A204.1 (cell line): ENCODE measurements around the gene PARP6.

Experiments
- FAIRE-seq: peaks from 2 replicates; lab custom pipeline; 2012; peaks lifted over from hg19 to GRCh38; lab: Jason Lieb, UNC

The PARP6 gene, protein sequence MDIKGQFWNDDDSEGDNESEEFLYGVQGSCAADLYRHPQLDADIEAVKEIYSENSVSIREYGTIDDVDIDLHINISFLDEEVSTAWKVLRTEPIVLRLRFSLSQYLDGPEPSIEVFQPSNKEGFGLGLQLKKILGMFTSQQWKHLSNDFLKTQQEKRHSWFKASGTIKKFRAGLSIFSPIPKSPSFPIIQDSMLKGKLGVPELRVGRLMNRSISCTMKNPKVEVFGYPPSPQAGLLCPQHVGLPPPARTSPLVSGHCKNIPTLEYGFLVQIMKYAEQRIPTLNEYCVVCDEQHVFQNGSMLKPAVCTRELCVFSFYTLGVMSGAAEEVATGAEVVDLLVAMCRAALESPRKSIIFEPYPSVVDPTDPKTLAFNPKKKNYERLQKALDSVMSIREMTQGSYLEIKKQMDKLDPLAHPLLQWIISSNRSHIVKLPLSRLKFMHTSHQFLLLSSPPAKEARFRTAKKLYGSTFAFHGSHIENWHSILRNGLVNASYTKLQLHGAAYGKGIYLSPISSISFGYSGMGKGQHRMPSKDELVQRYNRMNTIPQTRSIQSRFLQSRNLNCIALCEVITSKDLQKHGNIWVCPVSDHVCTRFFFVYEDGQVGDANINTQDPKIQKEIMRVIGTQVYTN

DNA sequence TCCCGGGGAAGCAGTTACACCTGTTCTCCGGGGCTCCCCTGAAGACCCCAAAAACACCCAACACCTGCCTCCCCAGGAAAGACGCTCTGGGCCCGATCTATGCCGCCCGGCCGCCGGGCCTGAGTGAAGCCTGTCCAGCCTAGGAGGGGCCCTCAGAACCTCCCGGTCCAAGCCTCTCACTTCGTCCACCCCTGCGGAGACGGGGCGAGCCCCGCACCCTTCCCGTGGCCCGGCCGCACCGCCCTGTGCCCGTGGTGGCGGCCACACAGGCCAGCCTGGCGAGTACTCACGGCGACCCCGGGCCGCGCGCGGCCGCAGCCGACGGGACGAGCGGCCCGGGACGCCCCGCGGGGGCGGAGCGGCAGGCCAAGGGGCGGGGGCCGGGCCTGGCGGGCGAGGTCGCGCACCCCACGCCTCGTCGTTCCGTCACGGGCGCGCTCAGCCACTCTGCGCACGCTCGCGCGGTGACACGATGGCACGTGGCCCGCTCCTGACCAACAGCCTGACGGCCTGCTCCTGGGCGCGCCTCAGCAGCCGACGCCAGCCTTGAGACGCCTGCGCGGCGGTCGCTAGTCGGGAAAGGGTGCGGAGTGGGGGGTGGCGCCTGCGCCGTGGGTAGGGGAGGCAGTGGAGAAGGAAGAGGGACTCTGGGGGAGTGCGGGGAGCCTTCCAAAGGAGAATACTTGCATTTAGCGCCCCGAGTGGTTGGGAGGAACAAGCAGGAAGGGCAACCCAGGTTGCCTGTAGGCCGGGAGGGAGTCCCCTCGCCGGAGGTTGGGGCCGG is at the start of gene PARP6:
PARP6 (minus strand) TSS at position 342 of the 784 bp plus-strand sequence. CDS start 5,077 bp downstream, outside the sequence.
- FAIRE-seq, result peak; percentile 47

GRCh38 chr15:72319985-72320671 is 47.8 kb upstream of the PARP6 start, which contains the start of gene CELF6:
Gene CELF6 (minus strand): TSS chr15:72320157. CDS start chr15:72319874, 283 bp downstream.
- no peak for FAIRE-seq

DNA sequence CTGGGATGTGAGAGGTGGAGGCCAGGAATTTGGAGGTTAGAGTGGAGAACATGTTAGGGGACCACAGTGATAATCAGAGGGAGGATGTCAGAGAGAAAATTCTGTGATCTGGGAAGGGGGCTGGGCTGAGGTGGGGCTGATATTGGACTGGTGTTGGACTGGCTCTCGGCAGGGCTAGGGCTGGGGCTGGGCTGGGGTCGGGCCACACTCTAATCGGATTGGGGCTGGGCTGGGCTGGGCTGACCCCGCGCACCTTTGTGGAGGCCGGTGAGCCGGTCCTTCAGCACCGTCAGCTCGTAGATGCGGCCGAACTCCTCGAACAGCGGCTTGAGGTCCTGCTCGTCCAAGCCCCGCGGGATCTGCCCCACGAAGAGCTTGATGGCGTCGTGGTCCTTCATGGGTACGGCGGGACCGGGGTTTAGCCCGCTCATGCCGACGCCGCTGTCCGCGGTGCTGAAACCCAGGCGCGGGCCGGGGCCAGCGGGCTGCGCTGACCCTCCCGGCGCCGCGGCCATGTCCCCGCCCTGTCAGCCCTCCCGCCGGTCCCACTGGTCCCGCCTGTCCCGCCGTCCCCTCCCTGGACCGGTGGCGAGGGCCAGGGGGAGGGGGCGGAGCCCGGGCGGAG is 47.1 kb upstream of the PARP6 start:
- FAIRE-seq, result no peak

GRCh38 chr15:72318408-72318942 is 46.1 kb upstream of the PARP6 start:
- no peak for FAIRE-seq

DNA sequence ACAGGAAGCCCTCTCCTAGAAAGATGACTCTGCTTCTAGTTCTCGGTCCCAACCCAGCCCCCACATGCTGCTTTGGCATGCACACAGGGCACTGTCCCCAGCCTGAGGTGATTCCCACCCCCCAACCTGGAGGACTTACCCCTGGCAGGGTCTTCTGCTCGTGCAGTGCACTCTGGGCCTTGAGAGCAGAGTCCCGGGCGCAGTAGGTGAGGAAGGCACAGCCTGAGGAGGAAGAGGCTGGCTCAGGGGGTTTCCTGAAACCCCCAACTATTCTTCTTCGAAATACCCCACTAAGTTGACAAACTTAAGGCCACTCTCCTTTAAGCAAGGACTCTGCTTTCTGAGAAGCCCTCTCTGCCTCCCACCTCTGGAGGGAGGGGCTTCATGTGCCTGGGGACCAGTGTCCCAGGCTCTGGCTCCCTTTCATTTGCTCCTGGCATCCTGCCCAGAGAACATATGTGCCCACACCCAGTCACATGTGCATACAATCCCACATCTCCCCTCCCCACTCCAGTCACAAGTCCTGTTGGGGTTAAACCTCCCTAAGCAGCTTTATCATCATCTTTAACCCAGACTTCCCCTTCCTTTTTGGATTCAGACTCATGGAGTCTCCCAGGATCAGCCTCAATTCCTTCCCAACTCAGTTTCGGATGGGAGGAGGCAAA is 43.5 kb upstream of the PARP6 start:
- FAIRE-seq, result no peak

GRCh38 chr15:72313881-72314280 is 41.5 kb upstream of the PARP6 start:
- FAIRE-seq, result no peak

DNA sequence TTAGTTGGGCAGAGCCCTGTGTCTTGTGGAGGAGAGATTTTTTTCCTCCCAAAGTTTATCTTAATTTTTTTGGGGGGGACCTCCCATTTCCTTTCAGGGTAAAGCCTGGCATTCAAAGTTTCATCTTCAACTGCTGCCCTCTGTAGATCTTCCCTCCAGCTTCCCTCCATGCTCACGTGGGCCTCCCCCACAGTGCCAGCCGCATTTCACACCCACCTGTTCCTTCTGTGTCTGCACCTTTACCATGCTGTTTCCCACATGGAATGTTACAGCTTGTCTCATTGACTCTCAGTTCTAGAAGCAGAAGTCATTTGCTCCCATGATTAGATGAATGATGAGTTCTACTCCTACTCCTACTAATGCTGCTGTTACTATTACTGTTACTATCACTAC is 41.1 kb upstream of the PARP6 start:
- FAIRE-seq, result no peak

GRCh38 chr15:72312605-72313447 is 40.5 kb upstream of the PARP6 start:
- FAIRE-seq, result no peak

GRCh38 chr15:72307026-72307425 is 34.7 kb upstream of the PARP6 start:
- FAIRE-seq, result no peak

- FAIRE-seq, result no peak
Measured at GRCh38 chr15:72306211-72306785, 33.9 kb upstream of the PARP6 start.

GRCh38 chr15:72304596-72304995 is 32.2 kb upstream of the PARP6 start:
- FAIRE-seq, result no peak

GRCh38 chr15:72302955-72303354 is 30.6 kb upstream of the PARP6 start:
- FAIRE-seq, result no peak

- no peak for FAIRE-seq
Measured at GRCh38 chr15:72289597-72290325, 17.4 kb upstream of the PARP6 start.

- FAIRE-seq, result no peak
Measured at GRCh38 chr15:72288796-72289596, 16.6 kb upstream of the PARP6 start.

- no peak for FAIRE-seq
Measured at GRCh38 chr15:72285927-72286516, 13.7 kb upstream of the PARP6 start.

GRCh38 chr15:72285402-72285801 is 13.0 kb upstream of the PARP6 start:
- FAIRE-seq, result no peak

DNA sequence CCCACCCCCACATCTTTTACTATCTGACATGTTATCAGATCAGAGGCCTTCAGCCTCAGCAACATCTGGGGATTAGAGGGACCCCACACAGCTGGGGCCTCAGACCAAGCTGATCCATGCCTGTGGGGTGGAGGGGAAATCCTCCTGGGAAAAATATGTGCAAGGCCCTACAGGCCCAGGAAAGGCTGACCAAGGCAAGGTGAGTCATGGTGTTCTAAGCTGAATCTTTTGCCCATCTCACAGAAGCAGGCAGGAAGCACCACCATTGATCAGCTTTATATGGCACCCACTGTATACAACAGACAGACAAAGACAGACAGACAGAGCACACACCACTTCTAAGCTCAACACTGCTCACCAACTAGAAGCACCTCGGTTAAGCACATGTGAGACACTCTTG is 12.4 kb upstream of the PARP6 start:
- FAIRE-seq, result no peak

GRCh38 chr15:72281713-72282112 is 9.4 kb upstream of the PARP6 start:
- FAIRE-seq, result no peak
